RCC 7860 (cell line): ENCODE results near the gene STRBP.

Source experiments
- DNase-seq: peaks from one replicate; pipeline ENCODE4 v3.0.0-alpha.2; 2015; ENCODE audit warnings: low spot score
- FAIRE-seq: peaks from 2 replicates; lab custom pipeline; 2012; peaks lifted over from hg19 to GRCh38; lab: Jason Lieb, UNC

The STRBP gene

GRCh38 chr9:123073441-123073840 is 194.9 kb downstream of the STRBP start:
- no peak for DNase-seq
- no peak for FAIRE-seq

- no peak for FAIRE-seq
- DNase-seq, result no peak
Observed at GRCh38 chr9:123072407-123072995, 195.9 kb downstream of the STRBP start.
